HepG2 (cell line): ENCODE results near the gene SPTBN5.

Experiments used
- EP300 ChIP-seq, 3 experiments: sonication (generic) in 1 of 3; formaldehyde crosslinking in 1 of 3; IDR thresholded peaks; 2 replicates each; pipeline versions ENCODE4 v1.5.1 to v1.6.1; 2011 to 2020; ENCODE audit warnings: low read depth in 2 of 3, low read length in 2 of 3, borderline replicate concordance in 1 of 3, improper control_type of control experiment in 1 of 3, mild to moderate bottlenecking in 1 of 3, missing genetic modification reagents in 1 of 3, moderate library complexity in 1 of 3
- EZH2 ChIP-seq: conservative IDR thresholded peaks from 2 replicates; pipeline ENCODE4 v1.6.1; 2012; ENCODE audit warnings: mild to moderate bottlenecking, low read depth, low read length, moderate library complexity
- GABPA ChIP-seq, 2 experiments: IDR thresholded peaks; 2 replicates each; pipeline ENCODE4 v1.6.1; 2011 to 2016; ENCODE audit warnings: low read depth in 2 of 2, low read length in 1 of 2, missing biosample characterization in 1 of 2, missing genetic modification characterization in 1 of 2
- GTF2F1 ChIP-seq: fragments of 150-350 bp; IDR thresholded peaks from 2 replicates; pipeline ENCODE4 v1.6.1; 2014; ENCODE audit warnings: low read length
- HCFC1 ChIP-seq: fragments of 150-350 bp; IDR thresholded peaks from 2 replicates; pipeline ENCODE4 v1.6.1; 2014; ENCODE audit warnings: low read depth, low read length
- NFIC ChIP-seq: IDR thresholded peaks from 2 replicates; pipeline ENCODE4 v1.6.1; 2012; ENCODE audit warnings: mild to moderate bottlenecking, low read length, inconsistent platforms
- RFX5 ChIP-seq: IDR thresholded peaks from 2 replicates; pipeline ENCODE4 v1.6.1; 2011; ENCODE audit warnings: low read depth, low read length, improper control_type of control experiment
- ZNF274 ChIP-seq: sonication (generic); formaldehyde crosslinking; IDR thresholded peaks from 2 replicates; pipeline ENCODE4 v1.5.1; 2020; ENCODE audit warnings: mild to moderate bottlenecking, missing genetic modification reagents
- TF ChIP-seq, protein P1 (sequence below): sonication (generic); formaldehyde crosslinking; IDR thresholded peaks from 2 replicates; pipeline ENCODE4 v1.5.0; 2020; ENCODE audit warnings: mild to moderate bottlenecking, missing genetic modification reagents, moderate library complexity
- TF ChIP-seq, protein P2 (sequence below): sonication (generic); formaldehyde crosslinking; conservative IDR thresholded peaks from 2 replicates; pipeline ENCODE4 v1.8.1; 2023; ENCODE audit warnings: missing genetic modification reagents
- TF ChIP-seq, protein P3 (sequence below): sonication (generic); formaldehyde crosslinking; conservative IDR thresholded peaks from 2 replicates; pipeline ENCODE4 v1.4.0; 2020; ENCODE audit warnings: missing genetic modification reagents
- TF ChIP-seq, protein P4 (sequence below): conservative IDR thresholded peaks from 2 replicates; pipeline ENCODE4 v1.6.1; 2018; ENCODE audit warnings: missing genetic modification reagents

DNA sequence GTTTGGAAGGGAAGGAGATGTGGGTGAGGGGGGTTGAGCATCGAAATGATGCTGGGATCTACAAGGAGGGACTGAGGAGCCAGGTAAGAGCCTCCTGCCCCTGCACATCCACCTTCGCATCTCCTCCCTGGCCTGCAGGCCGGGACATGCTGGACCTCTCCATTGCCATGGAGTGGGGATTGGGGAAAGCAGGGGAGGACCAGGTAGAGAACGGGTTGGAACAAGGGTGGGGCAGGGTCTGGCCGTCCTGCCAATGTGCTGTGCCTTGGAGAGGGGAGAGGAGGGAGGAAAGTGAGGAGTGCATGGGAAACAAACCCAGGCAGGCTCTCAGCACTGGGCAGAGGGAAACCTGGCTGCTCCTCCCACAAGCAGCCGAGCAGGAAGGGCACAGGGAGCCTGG lies 44.6 kb downstream of the SPTBN5 start:
- TF ChIP-seq, protein P1, sequence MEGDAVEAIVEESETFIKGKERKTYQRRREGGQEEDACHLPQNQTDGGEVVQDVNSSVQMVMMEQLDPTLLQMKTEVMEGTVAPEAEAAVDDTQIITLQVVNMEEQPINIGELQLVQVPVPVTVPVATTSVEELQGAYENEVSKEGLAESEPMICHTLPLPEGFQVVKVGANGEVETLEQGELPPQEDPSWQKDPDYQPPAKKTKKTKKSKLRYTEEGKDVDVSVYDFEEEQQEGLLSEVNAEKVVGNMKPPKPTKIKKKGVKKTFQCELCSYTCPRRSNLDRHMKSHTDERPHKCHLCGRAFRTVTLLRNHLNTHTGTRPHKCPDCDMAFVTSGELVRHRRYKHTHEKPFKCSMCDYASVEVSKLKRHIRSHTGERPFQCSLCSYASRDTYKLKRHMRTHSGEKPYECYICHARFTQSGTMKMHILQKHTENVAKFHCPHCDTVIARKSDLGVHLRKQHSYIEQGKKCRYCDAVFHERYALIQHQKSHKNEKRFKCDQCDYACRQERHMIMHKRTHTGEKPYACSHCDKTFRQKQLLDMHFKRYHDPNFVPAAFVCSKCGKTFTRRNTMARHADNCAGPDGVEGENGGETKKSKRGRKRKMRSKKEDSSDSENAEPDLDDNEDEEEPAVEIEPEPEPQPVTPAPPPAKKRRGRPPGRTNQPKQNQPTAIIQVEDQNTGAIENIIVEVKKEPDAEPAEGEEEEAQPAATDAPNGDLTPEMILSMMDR (CRISPR knock-in tag) = no peak
- TF ChIP-seq EZH2 = no peak
- TF ChIP-seq, protein P2, sequence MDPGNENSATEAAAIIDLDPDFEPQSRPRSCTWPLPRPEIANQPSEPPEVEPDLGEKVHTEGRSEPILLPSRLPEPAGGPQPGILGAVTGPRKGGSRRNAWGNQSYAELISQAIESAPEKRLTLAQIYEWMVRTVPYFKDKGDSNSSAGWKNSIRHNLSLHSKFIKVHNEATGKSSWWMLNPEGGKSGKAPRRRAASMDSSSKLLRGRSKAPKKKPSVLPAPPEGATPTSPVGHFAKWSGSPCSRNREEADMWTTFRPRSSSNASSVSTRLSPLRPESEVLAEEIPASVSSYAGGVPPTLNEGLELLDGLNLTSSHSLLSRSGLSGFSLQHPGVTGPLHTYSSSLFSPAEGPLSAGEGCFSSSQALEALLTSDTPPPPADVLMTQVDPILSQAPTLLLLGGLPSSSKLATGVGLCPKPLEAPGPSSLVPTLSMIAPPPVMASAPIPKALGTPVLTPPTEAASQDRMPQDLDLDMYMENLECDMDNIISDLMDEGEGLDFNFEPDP = no peak
- no peak for TF ChIP-seq RFX5
- TF ChIP-seq ZNF274 (CRISPR knock-in tag) = no peak
- TF ChIP-seq NFIC = no peak
- TF ChIP-seq, protein P3, sequence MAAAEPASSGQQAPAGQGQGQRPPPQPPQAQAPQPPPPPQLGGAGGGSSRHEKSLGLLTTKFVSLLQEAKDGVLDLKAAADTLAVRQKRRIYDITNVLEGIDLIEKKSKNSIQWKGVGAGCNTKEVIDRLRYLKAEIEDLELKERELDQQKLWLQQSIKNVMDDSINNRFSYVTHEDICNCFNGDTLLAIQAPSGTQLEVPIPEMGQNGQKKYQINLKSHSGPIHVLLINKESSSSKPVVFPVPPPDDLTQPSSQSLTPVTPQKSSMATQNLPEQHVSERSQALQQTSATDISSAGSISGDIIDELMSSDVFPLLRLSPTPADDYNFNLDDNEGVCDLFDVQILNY (CRISPR knock-in tag) = no peak
- TF ChIP-seq, protein P4, sequence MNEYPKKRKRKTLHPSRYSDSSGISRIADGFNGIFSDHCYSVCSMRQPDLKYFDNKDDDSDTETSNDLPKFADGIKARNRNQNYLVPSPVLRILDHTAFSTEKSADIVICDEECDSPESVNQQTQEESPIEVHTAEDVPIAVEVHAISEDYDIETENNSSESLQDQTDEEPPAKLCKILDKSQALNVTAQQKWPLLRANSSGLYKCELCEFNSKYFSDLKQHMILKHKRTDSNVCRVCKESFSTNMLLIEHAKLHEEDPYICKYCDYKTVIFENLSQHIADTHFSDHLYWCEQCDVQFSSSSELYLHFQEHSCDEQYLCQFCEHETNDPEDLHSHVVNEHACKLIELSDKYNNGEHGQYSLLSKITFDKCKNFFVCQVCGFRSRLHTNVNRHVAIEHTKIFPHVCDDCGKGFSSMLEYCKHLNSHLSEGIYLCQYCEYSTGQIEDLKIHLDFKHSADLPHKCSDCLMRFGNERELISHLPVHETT (CRISPR knock-in tag) = no peak
- no peak for TF ChIP-seq HCFC1
- no peak for TF ChIP-seq GABPA (IDR thresholded peaks at IDR 0.05; ENCODE audit: low read depth, low read length)
- no peak for TF ChIP-seq GABPA (CRISPR knock-in tag; IDR thresholded peaks at IDR 0.05; ENCODE audit: low read depth)
- no peak for TF ChIP-seq GTF2F1
- TF ChIP-seq EP300 (IDR thresholded peaks at IDR 0.05; ENCODE audit: low read depth in 2 of 2, low read length in 2 of 2) = no peak
- no peak for TF ChIP-seq EP300 (CRISPR knock-in tag; IDR thresholded peaks at IDR 0.05; ENCODE audit: borderline replicate concordance)
